NCI-H2227 (cell line): ENCODE results near the gene ADAMTS6.
"Not testable (repeated sequence)": the region's sequence is repeated elsewhere in the genome, so short reads cannot be mapped to it uniquely, and the experiment has no call there.

ENCODE experiments used
- DNase-seq: peaks from one replicate; lab custom pipeline; 2025; ENCODE audit not compliant: unreplicated experiment; lab: John Stamatoyannopoulos, UW

Gene ADAMTS6

GRCh38 chr5:65382582-65382981 lies 99.1 kb downstream of the ADAMTS6 start:
- DNase-seq, result no peak

DNA sequence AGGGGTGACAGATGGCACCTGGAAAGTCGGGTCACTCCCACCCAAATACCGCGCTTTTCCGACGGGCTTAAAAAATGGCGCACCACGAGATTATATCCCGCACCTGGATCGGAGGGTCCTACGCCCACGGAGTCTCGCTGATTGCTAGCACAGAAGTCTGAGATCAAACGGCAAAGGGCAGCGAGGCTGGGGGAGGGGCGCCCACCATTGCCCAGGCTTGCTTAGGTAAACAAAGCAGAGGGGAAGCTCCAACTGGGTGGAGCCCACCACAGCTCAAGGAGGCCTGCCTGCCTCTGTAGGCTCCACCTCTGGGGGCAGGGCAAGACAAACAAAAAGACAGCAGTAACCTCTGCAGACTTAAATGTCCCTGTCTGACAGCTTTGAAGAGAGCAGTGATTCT lies 111.2 kb downstream of the ADAMTS6 start:
- not testable (repeated sequence) for DNase-seq

DNA sequence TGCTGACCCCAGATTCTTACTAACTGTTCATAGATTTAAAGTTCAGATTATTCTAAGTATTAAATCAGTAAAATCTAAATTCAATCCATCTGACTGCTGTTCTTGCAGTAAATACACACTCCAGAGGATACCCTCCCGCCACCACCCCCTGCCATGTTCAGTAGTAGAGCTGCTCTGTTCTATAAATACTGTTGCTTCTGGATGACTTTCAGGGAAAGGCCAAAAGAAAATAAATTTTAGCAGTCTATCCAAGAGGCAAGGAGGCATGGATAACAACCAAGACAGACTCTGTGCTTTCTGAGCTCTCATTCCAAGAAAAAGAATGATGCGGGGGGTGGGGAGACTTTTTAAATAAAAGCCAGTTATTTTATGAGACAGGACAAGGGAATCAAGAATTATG lies 115.1 kb downstream of the ADAMTS6 start:
- no peak for DNase-seq

- DNase-seq, result peak; percentile 33
Observed at GRCh38 chr5:65364907-65365306, 116.8 kb downstream of the ADAMTS6 start.

DNA sequence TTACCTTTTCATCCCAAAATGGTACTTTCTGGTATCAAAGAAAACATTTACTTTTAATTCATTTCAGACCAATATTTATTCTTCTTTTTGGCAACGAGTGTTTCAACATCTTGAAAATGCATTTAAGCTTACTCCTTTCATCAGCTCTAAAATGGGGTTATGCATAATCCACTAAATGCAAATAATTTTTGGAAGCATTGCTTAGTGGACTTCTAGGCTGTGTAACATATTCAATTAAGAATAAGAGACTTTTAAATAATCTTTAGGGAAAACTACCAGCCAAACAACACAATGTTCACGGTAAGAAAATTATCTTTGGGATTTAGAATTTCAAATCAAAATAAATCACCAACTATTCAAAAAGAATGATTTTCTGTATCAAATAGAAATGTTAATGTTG lies 118.2 kb downstream of the ADAMTS6 start:
- DNase-seq, result no peak

DNA sequence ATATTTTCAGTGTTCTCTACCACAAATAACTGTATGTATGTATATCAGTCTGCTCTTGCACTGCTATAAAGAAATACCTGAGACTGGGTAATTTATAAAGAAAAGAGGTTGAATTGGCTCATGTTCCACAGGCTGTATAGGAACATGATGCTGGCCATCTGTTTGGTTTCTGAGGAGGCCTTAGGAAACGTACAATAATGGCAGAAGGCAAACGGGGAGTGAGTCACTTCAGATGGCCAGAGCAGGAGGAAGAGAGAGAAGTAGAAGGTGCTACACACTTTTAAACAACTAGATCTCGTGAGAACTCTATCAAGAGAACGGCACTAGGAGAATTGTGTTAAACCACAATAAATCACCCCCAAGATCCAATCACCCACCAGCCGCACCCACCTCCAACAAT lies 121.7 kb downstream of the ADAMTS6 start:
- no peak for DNase-seq

- no peak for DNase-seq
Observed at GRCh38 chr5:65359569-65359968, 122.2 kb downstream of the ADAMTS6 start.

- DNase-seq, result no peak
Observed at GRCh38 chr5:65356274-65356673, 125.4 kb downstream of the ADAMTS6 start.

GRCh38 chr5:65355301-65355700 lies 126.4 kb downstream of the ADAMTS6 start:
- no peak for DNase-seq

- peak; percentile 0 for DNase-seq
Observed at GRCh38 chr5:65341835-65342234, 139.9 kb downstream of the ADAMTS6 start.

DNA sequence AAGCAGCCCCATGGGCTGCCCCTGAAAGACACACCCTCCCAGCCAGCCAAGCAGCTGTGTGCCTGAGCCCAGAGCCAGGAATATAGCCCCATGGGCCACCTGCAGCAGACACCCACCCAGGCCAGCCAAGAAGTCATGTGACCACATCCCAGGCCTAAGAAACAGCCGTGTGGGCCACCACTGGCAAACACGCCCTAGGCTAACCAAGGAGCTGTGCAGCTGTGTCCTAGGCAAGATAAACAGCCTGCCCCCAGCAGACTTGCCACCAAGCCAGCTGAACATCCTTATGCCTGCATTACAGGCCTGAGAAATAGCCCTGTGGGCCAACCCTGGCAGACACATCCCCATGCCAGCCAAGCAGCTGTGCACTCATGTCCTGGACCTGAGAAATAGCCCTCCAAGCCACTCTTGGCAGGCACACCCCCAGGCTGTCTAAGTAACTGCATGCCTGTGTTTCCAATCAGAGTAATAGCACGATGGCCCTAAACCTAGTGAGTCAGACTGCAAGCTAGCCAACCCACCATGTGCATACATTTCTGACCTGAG lies 143.0 kb downstream of the ADAMTS6 start:
- no peak for DNase-seq

GRCh38 chr5:65334077-65334476 lies 147.6 kb downstream of the ADAMTS6 start:
- peak; percentile 77 for DNase-seq

- DNase-seq, result no peak
Observed at GRCh38 chr5:65332591-65332990, 149.1 kb downstream of the ADAMTS6 start.

DNA sequence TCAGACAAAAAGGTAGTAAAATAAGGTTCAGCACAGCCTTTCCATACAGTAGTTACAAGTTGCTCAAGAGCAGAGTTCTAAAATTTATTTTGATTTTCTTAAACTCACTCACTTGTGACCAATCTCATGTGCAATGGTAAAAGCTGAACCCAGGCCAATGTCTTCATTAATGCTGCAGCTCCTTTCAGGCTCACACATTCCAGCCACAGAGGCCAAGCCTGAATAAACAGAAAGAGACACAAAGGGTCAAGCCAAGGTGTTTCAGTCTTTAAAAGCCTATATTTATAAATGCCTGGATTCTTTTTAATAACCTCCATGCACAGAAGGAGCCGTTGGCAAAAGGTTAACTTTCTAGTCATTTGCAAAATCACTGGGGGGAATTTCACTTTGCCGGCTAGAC lies 152.5 kb downstream of the ADAMTS6 start:
- DNase-seq, result peak; percentile 15

- no peak for DNase-seq
Observed at GRCh38 chr5:65327582-65327981, 154.1 kb downstream of the ADAMTS6 start.

DNA sequence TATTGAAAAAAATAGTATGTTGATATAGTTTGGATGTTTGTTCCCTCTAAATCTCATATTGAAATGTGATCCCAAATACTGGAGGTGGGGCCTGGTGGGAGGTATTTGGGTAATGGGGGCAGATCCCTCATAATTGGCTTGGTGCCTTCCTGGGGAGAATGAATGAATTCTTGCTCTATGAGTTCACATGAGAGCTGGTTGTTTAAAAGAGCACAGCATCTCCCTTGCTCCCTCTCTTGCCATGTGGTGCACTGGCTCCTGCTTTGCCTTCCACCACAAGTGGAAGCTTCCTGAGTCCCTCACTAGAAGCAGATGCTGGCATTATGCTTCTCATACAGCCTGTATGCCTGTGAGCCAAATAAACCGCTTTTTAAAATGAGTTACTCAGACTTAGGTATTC lies 154.8 kb downstream of the ADAMTS6 start:
- no peak for DNase-seq

DNA sequence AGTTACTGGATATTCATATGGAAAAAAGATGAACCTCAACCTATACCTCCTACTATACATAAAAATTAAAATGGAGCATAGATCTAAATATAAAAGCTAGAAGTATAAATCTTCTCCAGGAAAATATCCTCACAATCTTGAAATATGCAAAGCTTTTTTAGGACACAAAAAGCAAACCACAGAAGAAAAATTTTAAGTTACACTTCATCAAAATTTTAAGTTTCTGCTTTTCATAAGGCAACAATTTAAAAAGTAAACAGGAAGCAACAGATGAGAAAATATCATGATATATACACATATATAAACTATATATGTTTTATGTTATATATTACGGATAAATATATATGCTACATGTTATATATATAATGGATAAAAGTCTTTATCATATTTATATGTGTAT lies 157.5 kb downstream of the ADAMTS6 start:
- no peak for DNase-seq

- not testable (repeated sequence) for DNase-seq
Observed at GRCh38 chr5:65320704-65321103, 161.0 kb downstream of the ADAMTS6 start.

DNA sequence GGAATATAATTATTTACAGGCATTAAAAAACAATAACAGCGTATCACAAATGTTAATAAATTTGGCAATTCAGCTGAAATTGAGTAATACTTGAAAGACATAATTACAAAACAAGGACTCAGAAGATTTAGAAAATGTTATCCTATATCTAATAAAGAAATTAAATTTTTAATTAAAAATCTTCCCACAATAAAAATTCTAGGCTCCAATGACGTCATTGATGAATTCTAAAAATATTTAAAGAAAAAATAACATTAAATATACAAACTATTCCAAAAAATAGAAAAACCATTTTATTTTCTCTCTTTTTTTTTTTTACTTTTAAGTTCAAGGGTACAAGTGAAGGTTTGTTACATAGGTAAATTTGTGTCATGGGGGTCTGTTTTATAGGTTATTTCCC lies 161.5 kb downstream of the ADAMTS6 start:
- DNase-seq, result no peak

DNA sequence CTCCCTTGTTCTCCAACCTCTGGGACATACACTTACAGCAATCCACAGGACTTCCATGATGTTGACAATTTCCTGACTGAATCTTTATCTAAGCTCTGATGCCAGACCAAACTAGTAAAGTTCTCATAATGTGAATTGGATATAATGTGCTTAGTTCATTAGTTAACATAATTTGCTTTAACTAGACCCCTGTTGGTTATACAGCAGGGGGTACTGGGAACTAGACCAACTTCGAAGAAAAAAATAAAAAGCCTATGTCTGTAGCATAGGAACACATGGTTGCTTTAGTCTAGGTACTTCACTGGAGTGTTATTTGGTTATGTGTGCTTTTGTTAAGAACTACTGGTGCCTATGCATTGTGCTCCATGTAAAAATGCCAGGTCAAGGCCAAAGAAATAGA lies 173.8 kb downstream of the ADAMTS6 start:
- no peak for DNase-seq

DNA sequence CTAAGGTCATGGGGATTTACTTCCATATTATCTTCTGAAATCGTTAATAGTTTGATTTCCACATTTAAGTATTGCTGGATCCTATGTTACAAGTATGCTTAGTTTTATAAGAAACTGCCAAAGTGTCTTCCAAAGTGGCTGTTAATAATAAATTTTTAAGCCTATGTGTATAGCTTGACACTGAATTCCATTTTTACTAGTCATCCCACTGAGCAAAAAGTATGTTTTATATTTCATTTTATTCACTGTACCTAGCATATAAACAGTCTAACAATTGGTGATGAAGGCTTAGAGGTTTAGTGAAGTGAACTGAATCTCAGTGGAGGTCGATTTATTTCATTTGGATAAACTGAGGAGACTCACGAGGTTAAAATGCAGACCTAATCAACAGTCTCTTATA lies 174.6 kb downstream of the ADAMTS6 start:
- DNase-seq, result no peak

- DNase-seq, result no peak
Observed at GRCh38 chr5:65305913-65306312, 175.8 kb downstream of the ADAMTS6 start.

- DNase-seq, result no peak
Observed at GRCh38 chr5:65299861-65300260, 181.9 kb downstream of the ADAMTS6 start.

DNA sequence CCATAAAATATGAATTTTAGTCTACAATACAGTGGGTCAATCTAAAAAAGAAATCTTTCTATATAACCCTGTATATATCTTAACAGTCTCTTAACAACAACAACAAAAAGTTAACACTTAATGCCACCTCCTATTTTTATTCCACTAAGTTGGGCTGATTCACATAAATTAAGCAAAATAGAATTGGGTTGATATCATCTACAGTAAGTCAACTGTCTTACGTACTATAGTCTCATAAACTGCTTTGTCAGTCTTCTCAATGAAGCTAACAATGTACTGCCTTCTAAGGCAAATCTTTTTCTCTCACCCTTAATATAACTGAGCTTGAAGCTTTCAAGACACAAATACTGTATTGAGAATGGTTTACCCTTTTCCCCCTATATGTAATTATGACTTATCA lies 185.7 kb downstream of the ADAMTS6 start:
- no peak for DNase-seq
